ENCODE measurements around the gene ABCC9.

Gene ABCC9

DNA sequence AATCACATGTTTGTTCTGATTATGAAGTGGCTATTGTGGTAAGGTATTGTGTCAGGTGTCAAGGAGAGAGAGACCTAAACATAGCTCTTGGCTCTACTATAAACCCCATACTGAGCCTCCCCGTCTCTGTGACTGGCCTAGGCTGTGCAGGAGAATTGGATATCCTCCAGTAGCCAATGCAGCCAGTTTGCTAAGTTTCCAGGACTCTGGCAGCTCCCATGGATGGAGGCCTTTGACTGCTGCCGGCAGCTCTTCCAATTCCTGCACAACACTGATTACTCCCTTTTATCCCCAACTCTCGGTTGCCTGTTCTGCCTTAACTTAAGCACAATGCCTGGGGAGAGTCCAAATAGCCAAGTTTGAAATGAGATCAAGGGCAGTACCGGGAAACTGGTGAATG, 59.3 kb downstream of the ABCC9 start:
- TF ChIP-seq YY1 (IDR thresholded peaks at IDR 0.05; ENCODE audit: low read depth) (no peak), TEAD4 (IDR thresholded peaks at IDR 0.05) (no peak), EGR1 (IDR thresholded peaks at IDR 0.05) (no peak), FOXM1 (IDR thresholded peaks at IDR 0.05; ENCODE audit: borderline replicate concordance, low read depth) (no peak), REST (IDR thresholded peaks at IDR 0.05; ENCODE audit: low read depth) (no peak), NFIC (IDR thresholded peaks at IDR 0.05) (no peak), TAF1 (IDR thresholded peaks at IDR 0.05; ENCODE audit: low read depth) (no peak), CEBPB (IDR thresholded peaks at IDR 0.05) (no peak), USF1 (IDR thresholded peaks at IDR 0.05) (no peak), CREB1 (IDR thresholded peaks at IDR 0.05; ENCODE audit: low read depth) (no peak), TCF12 (IDR thresholded peaks at IDR 0.05; ENCODE audit: low read depth) (no peak), ZBTB7A (IDR thresholded peaks at IDR 0.05; ENCODE audit: low read depth) (no peak), RAD21 (IDR thresholded peaks at IDR 0.05; ENCODE audit: low read depth) (no peak), EP300 (IDR thresholded peaks at IDR 0.05; ENCODE audit: borderline replicate concordance) (no peak)
- TF ChIP-seq, protein P1, sequence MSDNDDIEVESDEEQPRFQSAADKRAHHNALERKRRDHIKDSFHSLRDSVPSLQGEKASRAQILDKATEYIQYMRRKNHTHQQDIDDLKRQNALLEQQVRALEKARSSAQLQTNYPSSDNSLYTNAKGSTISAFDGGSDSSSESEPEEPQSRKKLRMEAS (IDR thresholded peaks at IDR 0.05): no peak

DNA sequence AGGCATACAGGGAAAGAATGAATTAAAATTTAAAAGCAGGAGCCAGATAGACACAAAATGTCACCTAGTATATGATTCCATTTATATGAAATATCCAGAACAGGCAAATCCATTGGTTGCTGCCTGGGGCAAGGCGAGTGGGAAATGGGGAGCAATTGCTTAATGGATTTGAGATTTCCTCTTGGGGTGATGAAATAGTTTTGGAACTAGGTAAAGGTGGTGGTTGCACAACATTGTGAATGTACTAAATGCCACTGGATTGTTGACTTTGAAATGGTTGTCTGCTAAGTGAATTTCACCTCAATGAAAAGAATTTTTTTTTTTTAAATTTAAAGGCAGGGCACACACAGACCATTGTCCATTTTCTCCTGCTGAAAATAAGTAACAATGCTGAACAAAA, 61.9 kb downstream of the ABCC9 start:
- no peak for TF ChIP-seq ZBTB7A (IDR thresholded peaks at IDR 0.05; ENCODE audit: low read depth)
- TF ChIP-seq TEAD4 (IDR thresholded peaks at IDR 0.05): no peak
- no peak for TF ChIP-seq REST (IDR thresholded peaks at IDR 0.05; ENCODE audit: low read depth)
- TF ChIP-seq USF1 (IDR thresholded peaks at IDR 0.05): no peak
- no peak for TF ChIP-seq NFIC (IDR thresholded peaks at IDR 0.05)
- TF ChIP-seq YY1 (IDR thresholded peaks at IDR 0.05; ENCODE audit: low read depth): no peak
- TF ChIP-seq, protein P1 (IDR thresholded peaks at IDR 0.05): no peak
- TF ChIP-seq CREB1 (IDR thresholded peaks at IDR 0.05; ENCODE audit: low read depth): no peak
- no peak for TF ChIP-seq CEBPB (IDR thresholded peaks at IDR 0.05)
- TF ChIP-seq FOXM1 (IDR thresholded peaks at IDR 0.05; ENCODE audit: borderline replicate concordance, low read depth): no peak
- TF ChIP-seq TAF1 (IDR thresholded peaks at IDR 0.05; ENCODE audit: low read depth): no peak
- no peak for TF ChIP-seq RAD21 (IDR thresholded peaks at IDR 0.05; ENCODE audit: low read depth)
- TF ChIP-seq EP300 (IDR thresholded peaks at IDR 0.05; ENCODE audit: borderline replicate concordance): no peak
- no peak for TF ChIP-seq EGR1 (IDR thresholded peaks at IDR 0.05)

DNA sequence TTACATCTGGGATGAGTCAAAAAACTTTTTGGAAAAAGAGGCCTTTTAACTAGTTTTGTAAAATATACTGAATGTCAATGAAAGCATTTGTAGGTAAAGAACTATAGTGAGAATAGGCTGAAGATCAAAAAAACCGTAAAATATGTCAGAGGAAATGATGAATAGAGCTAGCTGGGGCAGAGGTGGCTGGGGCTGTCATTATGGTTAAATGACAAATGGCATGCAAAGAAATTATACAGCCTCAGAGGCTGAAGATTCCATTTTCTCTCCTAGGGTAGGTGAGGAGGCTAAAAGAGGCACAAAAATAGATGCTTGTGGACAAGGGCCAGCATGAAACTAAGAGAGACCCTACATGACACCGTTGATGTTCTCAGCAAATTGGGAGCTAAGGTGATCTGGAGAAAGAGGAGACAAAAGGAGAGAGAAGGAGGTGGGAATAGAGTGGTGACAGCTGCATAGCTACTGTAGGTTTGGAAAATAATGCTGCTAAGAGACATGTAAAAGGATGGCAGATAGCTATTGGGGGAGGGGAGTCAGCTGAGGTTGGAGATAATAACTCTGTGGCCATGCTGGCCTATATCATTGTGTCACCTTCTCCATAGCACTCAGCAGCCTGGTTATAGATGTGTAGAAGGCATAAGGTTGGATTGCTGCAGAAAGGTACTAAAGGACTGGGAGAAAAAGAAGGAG, 63.8 kb downstream of the ABCC9 start:
- TF ChIP-seq RAD21 (IDR thresholded peaks at IDR 0.05; ENCODE audit: low read depth) (no peak), TEAD4 (IDR thresholded peaks at IDR 0.05) (no peak)

GRCh38 chr12:21865846-21866245, 75.4 kb downstream of the ABCC9 start:
- TF ChIP-seq TAF1 (IDR thresholded peaks at IDR 0.05; ENCODE audit: low read depth) (no peak), FOXM1 (IDR thresholded peaks at IDR 0.05; ENCODE audit: borderline replicate concordance, low read depth) (no peak), EGR1 (IDR thresholded peaks at IDR 0.05) (no peak), CEBPB (IDR thresholded peaks at IDR 0.05) (no peak), ZBTB7A (IDR thresholded peaks at IDR 0.05; ENCODE audit: low read depth) (no peak), EP300 (IDR thresholded peaks at IDR 0.05; ENCODE audit: borderline replicate concordance) (no peak), NFIC (IDR thresholded peaks at IDR 0.05) (no peak), RAD21 (IDR thresholded peaks at IDR 0.05; ENCODE audit: low read depth) (no peak), USF1 (IDR thresholded peaks at IDR 0.05) (no peak), CREB1 (IDR thresholded peaks at IDR 0.05; ENCODE audit: low read depth) (no peak), YY1 (IDR thresholded peaks at IDR 0.05; ENCODE audit: low read depth) (no peak), REST (IDR thresholded peaks at IDR 0.05; ENCODE audit: low read depth) (no peak), TEAD4 (IDR thresholded peaks at IDR 0.05) (no peak), TCF12 (IDR thresholded peaks at IDR 0.05; ENCODE audit: low read depth) (no peak)
- TF ChIP-seq, protein P1 (IDR thresholded peaks at IDR 0.05): no peak

All from Ishikawa (cell line).